Upper lobe of left lung (tissue), 6 donors: ENCODE measurements around the gene CNR2. TPM values are rescaled to one million over a fixed set of nuclear protein-coding genes. Genes with fewer than 3 reads are reported as not detected.
A peak's percentile ranks its signal among the peaks of the same experiment; 100 is the strongest.
"Not testable (repeated sequence)": the region's sequence is repeated elsewhere in the genome, so short reads cannot be mapped to it uniquely, and the experiment has no call there.

Experiments used
- ATAC-seq, 2 donors: fragments of 200-7000 bp; cut with Tn5 transposase; one replicate each; pipeline ENCODE4 v1.9.1; 2022; ENCODE audit warnings: mild to moderate bottlenecking in 2 of 2, moderate library complexity in 2 of 2; ENCODE audit not compliant: low FRiP score in 2 of 2
- DNase-seq, 2 donors: peaks; one replicate each; pipeline ENCODE4 v3.0.0-alpha.2; 2019 to 2020
- H3K27ac ChIP-seq, 4 donors: fragments of 200-600 bp; sonication (generic); one replicate each; pipeline ENCODE4 v1.5.1; 2016 to 2019
- H3K27me3 ChIP-seq, 4 donors: fragments of 200-600 bp; sonication (generic); one replicate each; pipeline ENCODE4 v1.5.1; 2017 to 2019
- H3K36me3 ChIP-seq, 4 donors: fragments of 200-600 bp; sonication (generic); one replicate each; pipeline ENCODE4 v1.5.1; 2016 to 2019
- H3K4me1 ChIP-seq, 4 donors: fragments of 200-600 bp; sonication (generic); one replicate each; pipeline ENCODE4 v1.5.1; 2018 to 2019
- H3K4me3 ChIP-seq, 4 donors: fragments of 200-600 bp; sonication (generic); one replicate each; pipeline ENCODE4 v1.5.1; 2017 to 2019; ENCODE audit warnings: mild to moderate bottlenecking in 2 of 4, moderate library complexity in 1 of 4
- H3K9me3 ChIP-seq, 4 donors: fragments of 200-600 bp; sonication (generic); one replicate each; pipeline ENCODE4 v1.5.1; 2018 to 2019
- EP300 ChIP-seq, 4 donors: sonication (generic); formaldehyde crosslinking; IDR thresholded peaks; one replicate each; pipeline ENCODE4 v1.5.1; 2017; ENCODE audit warnings: antibody characterized with exemption in 4 of 4, control low read depth in 2 of 4
- POLR2A ChIP-seq, 4 donors: fragments of 450-650 bp; IDR thresholded peaks; one replicate each; pipeline ENCODE4 v1.5.1; 2016 to 2017; ENCODE audit warnings: antibody characterized with exemption in 4 of 4, mild to moderate bottlenecking in 2 of 4
- POLR2AphosphoS5 ChIP-seq, 2 donors: sonication (generic); formaldehyde crosslinking; IDR thresholded peaks; one replicate each; pipeline ENCODE4 v1.5.1; 2017; ENCODE audit warnings: antibody characterized with exemption in 2 of 2
- WGBS, 2 donors: methylation state at CpG; one replicate each; pipeline ENCODE4 v1.1.5; 2017 to 2018; 5-methylcytosine and 5-hydroxymethylcytosine counted together
- total RNA-seq, 6 donors: library from RNA; depleted of rRNA in 4 of 6; stranded (reverse); fragments of >200 nt in 4 of 6; gene quantifications; one replicate each; pipeline versions ENCODE4 v1.1.0 to v1.2.1, GENCODE V29; 2016 to 2021
- TF ChIP-seq, protein P1 (sequence below), 6 experiments: fragments of 450-650 bp in 4 of 6; fragments of 200-600 bp in 2 of 6; sonication (generic) in 2 of 6; IDR thresholded peaks; one replicate each; pipeline ENCODE4 v1.5.1; 2016 to 2019; ENCODE audit warnings: antibody characterized with exemption in 6 of 6
- donor health status: DM: no; HTN: no; CAD: no; lungs with moderate emphysema.
- donor health status: DM: no; HTN: yes; CAD: no; lungs with severe emphysema.

Gene CNR2
- total RNA-seq, 6 donors from 2014 or later: 0.13 to 0.59 (median 0.24) TPM; not detected in 2

DNA sequence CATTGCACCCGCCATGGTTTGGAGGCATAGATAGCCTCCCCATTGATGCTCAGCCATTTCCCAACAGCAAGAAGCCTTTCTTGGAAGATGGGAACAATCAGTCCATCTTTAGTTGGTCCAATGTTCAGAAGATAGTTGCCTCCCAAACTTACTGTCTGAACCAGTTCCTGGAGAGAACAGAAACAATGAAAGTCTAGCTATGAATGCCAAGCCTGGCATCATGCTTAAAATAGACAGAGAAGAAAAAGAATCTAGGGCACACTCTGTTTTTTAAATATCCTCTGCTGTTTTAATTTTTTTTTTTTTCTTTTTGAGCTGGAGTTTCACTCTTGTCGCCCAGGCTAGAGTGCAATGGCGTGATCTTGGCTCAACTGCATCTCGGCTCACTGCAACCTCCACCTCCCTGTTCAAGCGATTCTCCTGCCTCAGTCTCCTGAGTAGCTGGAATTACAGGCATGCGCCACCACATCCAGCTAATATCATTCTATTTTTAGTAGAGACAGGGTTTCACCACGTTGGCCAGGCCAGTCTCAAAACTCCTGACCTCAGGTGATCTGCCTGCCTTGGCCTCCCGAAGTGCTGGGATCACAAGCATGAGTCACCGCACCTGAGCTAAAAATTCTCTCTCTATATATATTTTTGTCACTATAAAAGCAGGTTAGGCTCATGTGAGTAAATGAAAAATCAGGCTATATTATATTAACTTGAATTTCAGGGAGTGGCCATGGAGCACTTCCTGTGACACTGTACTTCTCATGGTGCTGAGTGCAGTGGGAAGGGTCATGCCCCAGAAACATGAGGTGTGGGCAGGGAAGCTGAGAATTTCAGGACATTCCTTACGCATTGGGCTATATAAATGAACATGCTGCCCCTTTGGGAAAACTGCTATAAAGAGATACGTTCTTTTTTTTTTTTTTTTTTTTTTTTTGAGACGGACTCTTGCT, 64.2 kb downstream of the CNR2 start:
- Histone ChIP-seq H3K27me3 (no peaks in the 10 kb centered on the region), H3K4me3 (no peak overlapping the region), H3K4me1 (no peaks in the 10 kb centered on the region), H3K9me3 (peaks cover 0 to 3% (median 0%) of the 10 kb centered on the region in 4 donors), H3K36me3 (peaks cover 8 to 45% (median 27%) of the 10 kb centered on the region in 4 donors), H3K27ac (no peak overlapping the region)
- DNase-seq (no peak), ATAC-seq (no peak)
- WGBS, 2 donors: 89 to 90% methylated on average over 12 of the region's 12 CpGs
- no peak for TF ChIP-seq POLR2A (IDR thresholded peaks at IDR 0.05)
- TF ChIP-seq EP300 (IDR thresholded peaks at IDR 0.05): no peak
- TF ChIP-seq, protein P1, sequence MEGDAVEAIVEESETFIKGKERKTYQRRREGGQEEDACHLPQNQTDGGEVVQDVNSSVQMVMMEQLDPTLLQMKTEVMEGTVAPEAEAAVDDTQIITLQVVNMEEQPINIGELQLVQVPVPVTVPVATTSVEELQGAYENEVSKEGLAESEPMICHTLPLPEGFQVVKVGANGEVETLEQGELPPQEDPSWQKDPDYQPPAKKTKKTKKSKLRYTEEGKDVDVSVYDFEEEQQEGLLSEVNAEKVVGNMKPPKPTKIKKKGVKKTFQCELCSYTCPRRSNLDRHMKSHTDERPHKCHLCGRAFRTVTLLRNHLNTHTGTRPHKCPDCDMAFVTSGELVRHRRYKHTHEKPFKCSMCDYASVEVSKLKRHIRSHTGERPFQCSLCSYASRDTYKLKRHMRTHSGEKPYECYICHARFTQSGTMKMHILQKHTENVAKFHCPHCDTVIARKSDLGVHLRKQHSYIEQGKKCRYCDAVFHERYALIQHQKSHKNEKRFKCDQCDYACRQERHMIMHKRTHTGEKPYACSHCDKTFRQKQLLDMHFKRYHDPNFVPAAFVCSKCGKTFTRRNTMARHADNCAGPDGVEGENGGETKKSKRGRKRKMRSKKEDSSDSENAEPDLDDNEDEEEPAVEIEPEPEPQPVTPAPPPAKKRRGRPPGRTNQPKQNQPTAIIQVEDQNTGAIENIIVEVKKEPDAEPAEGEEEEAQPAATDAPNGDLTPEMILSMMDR (IDR thresholded peaks at IDR 0.05): no peak
- no peak for TF ChIP-seq POLR2AphosphoS5 (IDR thresholded peaks at IDR 0.05)

DNA sequence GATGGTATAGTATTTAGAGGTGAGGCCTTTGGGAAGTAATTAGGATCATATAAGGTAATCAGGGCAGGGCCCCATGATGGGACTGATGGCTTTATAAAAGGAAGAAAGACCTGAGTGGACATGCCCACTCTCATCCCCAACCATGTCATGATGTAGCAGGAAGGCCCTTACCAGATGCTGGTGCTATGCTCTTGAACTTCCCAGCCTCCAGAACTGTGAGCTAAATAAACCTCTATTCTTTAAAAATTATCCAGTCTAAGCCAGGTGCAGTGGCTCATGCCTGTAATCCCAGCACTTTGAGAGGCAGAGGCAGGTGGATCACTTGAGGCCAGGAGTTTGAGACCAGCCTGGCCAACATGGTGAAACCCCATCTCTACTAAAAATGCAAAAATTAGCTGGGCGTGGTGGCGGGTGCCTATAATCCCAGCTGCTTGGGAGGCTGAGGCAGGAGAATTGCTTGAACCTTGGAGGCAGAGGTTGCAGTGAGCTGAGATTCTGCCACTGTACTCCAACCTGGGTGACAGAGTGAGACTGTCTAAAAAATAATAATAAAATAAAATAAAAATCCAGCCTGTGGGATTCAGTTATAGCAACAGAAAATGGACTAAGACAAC, 65.6 kb downstream of the CNR2 start:
- H3K4me3 ChIP-seq, H3K4me1 ChIP-seq, H3K27me3 ChIP-seq, ATAC-seq, DNase-seq, H3K9me3 ChIP-seq, H3K27ac ChIP-seq: not testable (repeated sequence)
- 98 to 100% methylated on average over 2 of the region's 2 CpGs for WGBS, 2 donors
- H3K36me3 ChIP-seq: peaks cover 8 to 45% (median 27%) of the 10 kb centered on the region in 4 donors

DNA sequence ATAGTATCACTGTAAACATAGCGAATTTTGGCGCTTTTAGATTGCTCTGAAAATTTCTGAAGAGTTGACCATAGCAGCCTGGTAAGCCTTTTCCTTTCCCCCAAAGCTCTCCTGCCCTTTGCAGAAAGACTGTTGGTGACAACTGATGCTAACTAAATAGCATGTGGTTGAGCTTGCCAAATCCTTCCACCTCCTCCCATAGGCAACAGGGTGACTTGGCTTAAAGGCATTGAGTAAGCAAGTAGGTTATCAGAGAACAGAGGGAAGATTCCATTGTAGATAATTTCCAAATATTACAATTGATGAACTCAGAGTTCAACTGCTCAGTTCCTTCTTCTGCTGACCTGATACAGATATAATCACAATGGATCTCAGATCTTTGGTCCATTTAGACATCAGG, 68.0 kb downstream of the CNR2 start:
- WGBS, 2 donors: 94 to 97% methylated on average over 2 of the region's 2 CpGs
- H3K27me3 ChIP-seq: no peaks in the 10 kb centered on the region
- no peak overlapping the region for H3K27ac ChIP-seq
- DNase-seq: no peak
- no peaks in the 10 kb centered on the region for H3K4me1 ChIP-seq
- no peak overlapping the region for H3K4me3 ChIP-seq
- TF ChIP-seq POLR2A (IDR thresholded peaks at IDR 0.05): no peak
- no peak for TF ChIP-seq EP300 (IDR thresholded peaks at IDR 0.05)
- TF ChIP-seq, protein P1 (IDR thresholded peaks at IDR 0.05): no peak
- peaks cover 8 to 45% (median 27%) of the 10 kb centered on the region in 4 donors for H3K36me3 ChIP-seq
- ATAC-seq: no peak
- peaks cover 0 to 3% (median 0%) of the 10 kb centered on the region in 4 donors for H3K9me3 ChIP-seq

DNA sequence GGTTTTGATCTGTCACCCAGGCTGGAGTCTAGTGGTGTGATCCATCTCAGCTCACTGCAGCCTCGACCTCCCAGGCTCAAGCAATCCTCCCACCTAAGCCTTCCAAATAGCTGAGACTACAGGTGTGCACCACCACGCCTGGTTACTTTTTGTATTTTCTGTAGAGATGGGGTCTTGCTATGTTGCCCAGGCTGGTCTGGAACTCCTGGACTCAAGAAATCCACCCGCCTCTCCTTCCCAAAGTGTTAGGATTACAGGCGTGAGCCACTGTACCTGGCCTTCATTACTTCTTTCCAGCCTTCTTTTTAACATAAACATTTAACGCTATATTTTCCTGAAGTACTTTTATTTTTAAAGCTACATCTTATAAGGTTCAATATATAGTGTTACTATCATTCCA, 69.5 kb downstream of the CNR2 start:
- 88 to 96% methylated on average over 5 of the region's 5 CpGs for WGBS, 2 donors
- no peaks in the 10 kb centered on the region for H3K27me3 ChIP-seq
- TF ChIP-seq, protein P1 (IDR thresholded peaks at IDR 0.05): no peak
- TF ChIP-seq POLR2AphosphoS5 (IDR thresholded peaks at IDR 0.05) (no peak), POLR2A (IDR thresholded peaks at IDR 0.05) (no peak), EP300 (IDR thresholded peaks at IDR 0.05) (no peak)
- H3K27ac ChIP-seq: no peak overlapping the region
- DNase-seq (no peak), ATAC-seq (no peak)
- H3K36me3 ChIP-seq: peaks cover 8 to 34% (median 26%) of the 10 kb centered on the region in 4 donors
- H3K9me3 ChIP-seq: peaks cover 0 to 3% (median 0%) of the 10 kb centered on the region in 4 donors
- H3K4me3 ChIP-seq: no peak overlapping the region
- peaks cover 0 to 4% (median 2%) of the 10 kb centered on the region in 4 donors for H3K4me1 ChIP-seq

DNA sequence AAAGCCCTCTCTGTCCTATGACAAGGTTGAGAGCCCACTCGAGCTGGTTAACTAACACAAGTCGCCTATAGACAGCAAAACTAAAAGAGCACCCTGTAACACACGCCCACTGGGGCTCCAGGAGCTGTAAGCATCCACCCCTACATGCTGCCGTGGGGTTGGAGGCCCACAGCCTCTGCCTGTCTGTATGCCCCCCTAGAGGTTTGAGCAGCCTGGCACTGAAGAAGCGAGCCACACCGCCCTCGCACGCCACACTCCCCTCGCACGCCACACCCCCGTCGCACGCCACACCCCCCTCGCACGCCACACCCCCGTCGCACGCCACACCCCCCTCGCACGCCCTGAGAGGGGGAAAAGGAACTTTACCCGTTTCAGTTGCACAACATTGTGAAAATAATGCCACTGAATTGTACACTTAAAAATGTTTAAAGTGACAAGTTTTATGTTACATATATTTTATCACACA, 74.7 kb downstream of the CNR2 start:
- H3K36me3 ChIP-seq: no peaks in the 10 kb centered on the region
- H3K4me3 ChIP-seq: peak overlapping the region in 3 of 4 donors; percentile 26 to 46 (median 39)
- peaks cover 6 to 15% (median 9%) of the 10 kb centered on the region in 4 donors for H3K4me1 ChIP-seq
- H3K27me3 ChIP-seq: no peaks in the 10 kb centered on the region
- no peak overlapping the region for H3K27ac ChIP-seq
- H3K9me3 ChIP-seq: no peaks in the 10 kb centered on the region
- TF ChIP-seq POLR2AphosphoS5 (IDR thresholded peaks at IDR 0.05) (no peak), EP300 (IDR thresholded peaks at IDR 0.05) (no peak)
- TF ChIP-seq, protein P1 (IDR thresholded peaks at IDR 0.05): peak in 1 of 6 experiments; percentile 7
- DNase-seq (peak; percentile 78 to 94), ATAC-seq (peak; percentile 94 to 99)
- 0% methylated on average over 3 to 16 of the region's 21 CpGs for WGBS, 2 donors
